Measurements from ENCODE around the gene C2.

The C2 gene

GRCh38 chr6:31915351-31915750 is 12.2 kb upstream of the C2 start:
- no peak for TF ChIP-seq CTCF (IDR thresholded peaks at IDR 0.05)

GRCh38 chr6:31915756-31916155 is 11.8 kb upstream of the C2 start:
- Histone ChIP-seq H3K27ac (no peak overlapping the region), H3K4me3 (no peak overlapping the region)
- DNase-seq (ENCODE audit: low spot score) = no peak
- no peak for TF ChIP-seq CTCF (IDR thresholded peaks at IDR 0.05)

More at GRCh38 chr6:31915351-31915750, 12.2 kb upstream of the C2 start:
- H3K27ac ChIP-seq = no peak overlapping the region
- H3K4me3 ChIP-seq = no peak overlapping the region
- DNase-seq (ENCODE audit: low spot score) = no peak

DNA sequence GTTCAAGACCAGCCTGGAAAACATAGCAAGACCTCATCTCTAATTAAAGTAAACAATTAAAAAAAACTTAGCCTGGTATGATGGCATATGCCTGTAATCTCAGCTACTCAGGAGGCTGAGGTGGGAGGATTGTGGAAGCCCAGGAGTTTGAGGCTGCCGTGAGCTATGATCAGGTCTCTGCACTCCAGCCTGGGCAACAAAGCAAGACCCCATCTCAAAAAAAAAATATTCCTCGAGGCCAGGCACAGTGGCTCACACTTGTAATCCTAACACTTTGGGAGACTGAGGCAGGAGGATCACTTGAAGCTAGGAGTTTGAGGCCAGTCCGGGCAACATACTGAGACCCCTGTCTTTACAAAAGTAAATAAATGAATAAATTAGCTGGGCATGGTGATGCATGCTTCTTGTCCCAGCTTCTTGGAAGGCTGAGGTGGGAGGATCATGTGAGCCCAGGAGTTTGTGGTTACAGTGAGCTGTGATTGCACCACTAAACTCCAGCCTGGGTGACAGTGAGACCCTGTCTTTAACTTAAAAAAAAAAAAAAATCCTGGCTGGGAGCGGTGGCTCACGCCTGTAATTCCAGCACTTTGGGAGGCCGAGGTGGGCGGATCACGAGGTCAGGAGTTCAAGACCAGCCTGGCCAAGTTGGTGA is 9.3 kb upstream of the C2 start:
- Histone ChIP-seq H3K27ac (no peak overlapping the region), H3K4me3 (no peak overlapping the region)
- TF ChIP-seq CTCF (IDR thresholded peaks at IDR 0.05) = no peak
- no peak for DNase-seq (ENCODE audit: low spot score)

DNA sequence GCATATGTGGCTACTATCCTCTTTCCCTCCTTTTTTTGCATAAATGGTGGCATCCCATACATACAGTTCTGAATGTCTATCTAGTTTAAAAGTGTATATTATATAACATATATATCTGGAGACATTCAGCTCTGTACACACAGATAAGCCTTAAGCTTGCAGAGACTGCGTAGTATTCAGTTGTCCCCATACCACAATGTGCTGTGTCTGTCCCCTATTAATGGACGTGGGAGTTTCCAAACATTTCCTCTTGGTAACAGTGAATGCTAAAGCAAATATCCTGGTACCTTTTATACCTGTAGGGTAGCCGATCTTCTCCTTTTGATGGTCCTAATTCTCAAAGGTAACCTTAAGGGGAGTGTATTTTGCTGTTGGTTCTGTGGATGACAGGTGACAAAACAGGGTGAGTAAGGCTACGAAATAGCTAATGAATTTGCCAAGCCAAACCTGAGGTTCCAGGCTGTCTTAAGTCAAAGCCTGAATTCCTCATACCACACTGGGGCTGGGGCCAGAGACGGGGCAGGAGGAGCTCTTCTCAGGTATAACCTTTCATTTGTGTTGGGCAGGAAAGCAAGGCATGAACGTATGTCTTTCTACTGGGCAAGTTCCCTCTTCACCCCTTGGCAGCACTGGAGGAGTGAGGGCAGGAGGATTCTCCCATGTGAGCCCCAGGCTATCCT is 7.8 kb upstream of the C2 start:
- DNase-seq (ENCODE audit: low spot score) = no peak
- TF ChIP-seq CTCF (IDR thresholded peaks at IDR 0.05) = no peak
- Histone ChIP-seq H3K4me3 (no peak overlapping the region), H3K27ac (no peak overlapping the region)

GRCh38 chr6:31920811-31921210 is 6.7 kb upstream of the C2 start:
- TF ChIP-seq CTCF (IDR thresholded peaks at IDR 0.05) = no peak

DNA sequence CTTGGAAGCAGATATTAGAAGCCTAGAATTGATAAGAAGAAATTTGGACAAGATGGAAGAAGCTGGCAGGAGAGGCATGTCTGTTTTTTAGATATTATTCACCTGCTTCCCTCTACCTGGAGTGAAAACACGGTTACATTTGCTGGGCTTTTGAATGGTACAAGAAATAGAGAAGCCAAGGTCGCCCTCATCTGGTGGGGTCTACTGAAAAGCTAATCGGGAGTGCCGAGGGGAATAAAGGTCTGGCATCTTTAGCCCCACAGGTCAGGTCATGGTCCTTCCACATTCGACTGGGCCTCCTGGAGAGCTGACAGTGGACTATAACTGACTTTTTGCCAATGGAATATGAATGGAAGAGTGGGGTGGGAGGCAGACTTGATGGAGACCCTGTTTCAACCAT is 4.6 kb upstream of the C2 start:
- Histone ChIP-seq H3K4me3 (no peak overlapping the region), H3K27ac (no peak overlapping the region)
- DNase-seq (ENCODE audit: low spot score) = no peak
- no peak for TF ChIP-seq CTCF (IDR thresholded peaks at IDR 0.05)

More at GRCh38 chr6:31920811-31921210, 6.7 kb upstream of the C2 start:
- no peak for DNase-seq (ENCODE audit: low spot score)
- no peak overlapping the region for H3K27ac ChIP-seq
- no peak overlapping the region for H3K4me3 ChIP-seq

Data from coronary artery (tissue), 2 donors.